ENCODE measurements around the gene RPL14.
"Not testable (repeated sequence)": the region's sequence is repeated elsewhere in the genome, so short reads cannot be mapped to it uniquely, and the experiment has no call there.

The RPL14 gene

DNA sequence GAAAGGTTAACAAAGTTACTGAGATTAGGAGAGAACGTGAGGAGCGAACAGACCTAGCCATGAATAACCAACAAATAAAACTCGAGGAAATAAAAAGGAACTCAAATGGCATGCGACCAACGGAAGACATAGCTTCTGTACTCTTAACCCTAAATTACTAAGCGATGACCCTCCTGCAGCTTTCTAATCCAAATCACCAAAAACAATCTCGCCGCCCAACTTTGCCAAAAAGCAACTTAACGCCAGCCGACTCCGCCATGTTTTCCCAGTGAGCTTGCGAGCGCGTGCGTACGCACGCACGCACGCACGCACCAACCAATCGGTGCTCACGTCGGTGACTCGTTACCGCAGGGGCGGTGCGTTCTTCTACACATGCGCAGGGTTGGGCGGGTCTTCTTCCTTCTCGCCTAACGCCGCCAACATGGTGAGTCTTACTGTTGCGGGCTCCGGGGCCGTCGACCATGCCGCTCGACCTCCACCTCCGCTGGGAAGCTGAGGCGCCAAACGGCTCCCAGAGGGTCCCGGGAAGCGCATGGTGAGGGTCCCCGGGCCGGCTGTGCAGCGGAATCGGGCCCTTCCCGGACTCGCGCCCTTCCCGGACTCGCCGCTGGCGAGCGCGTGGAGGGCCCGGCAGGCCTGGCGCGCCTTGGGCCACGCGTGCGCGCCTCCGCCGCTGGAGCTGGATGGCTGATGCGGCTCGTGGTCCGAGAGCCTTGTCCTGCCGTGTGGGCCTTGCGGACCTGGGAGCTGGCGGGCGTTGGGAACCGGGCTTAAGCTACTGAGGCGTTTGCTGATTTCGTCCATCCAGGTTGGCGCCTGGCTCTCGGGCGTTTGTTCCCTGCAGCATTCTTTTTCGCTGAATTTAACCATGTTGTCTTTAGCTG, at the start of gene RPL14:
Gene RPL14 (plus strand): TSS at position 400 of the 884 bp plus-strand sequence. CDS start 133 bp downstream, at position 533.
- DNase-seq = peak; percentile 97

DNA sequence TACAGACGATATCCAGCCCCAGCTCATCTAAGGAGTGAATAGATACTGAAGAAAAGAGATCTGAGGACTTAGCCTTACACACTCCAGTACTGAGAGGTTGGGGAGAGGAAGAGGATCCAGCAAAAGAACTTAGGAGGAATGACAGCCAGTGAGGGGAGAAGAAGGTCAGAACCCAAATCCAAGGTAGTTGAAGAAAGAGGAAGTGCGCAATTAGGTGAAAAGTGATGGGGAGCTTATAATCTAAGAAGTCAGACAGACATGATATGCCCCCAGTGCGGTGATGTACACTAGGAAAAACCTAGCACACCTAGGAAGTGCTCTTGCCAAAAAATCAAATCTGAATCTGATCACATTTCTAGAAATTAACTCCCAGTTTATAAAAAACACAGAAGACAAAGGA, 49.5 kb upstream of the RPL14 start:
- no peak for DNase-seq

DNA sequence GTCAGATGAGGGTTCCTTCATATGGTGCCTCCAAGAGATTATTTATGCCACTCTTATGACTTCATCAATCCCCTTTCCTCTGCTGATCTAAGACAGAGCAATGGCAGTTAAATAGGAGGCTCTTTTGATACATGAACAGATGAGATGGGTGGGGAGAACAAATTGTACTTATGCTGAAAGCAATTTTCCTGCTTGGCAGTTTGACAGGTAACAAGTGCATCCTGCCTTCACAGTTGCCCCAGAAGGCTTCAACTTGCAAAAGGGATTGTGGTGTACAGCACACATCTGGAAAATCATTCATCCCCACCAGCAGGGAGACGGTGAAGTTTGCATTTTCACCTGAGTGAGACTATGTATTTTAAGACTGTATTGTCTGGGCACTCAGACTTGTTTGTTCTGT, 42.9 kb upstream of the RPL14 start:
- DNase-seq = no peak

DNA sequence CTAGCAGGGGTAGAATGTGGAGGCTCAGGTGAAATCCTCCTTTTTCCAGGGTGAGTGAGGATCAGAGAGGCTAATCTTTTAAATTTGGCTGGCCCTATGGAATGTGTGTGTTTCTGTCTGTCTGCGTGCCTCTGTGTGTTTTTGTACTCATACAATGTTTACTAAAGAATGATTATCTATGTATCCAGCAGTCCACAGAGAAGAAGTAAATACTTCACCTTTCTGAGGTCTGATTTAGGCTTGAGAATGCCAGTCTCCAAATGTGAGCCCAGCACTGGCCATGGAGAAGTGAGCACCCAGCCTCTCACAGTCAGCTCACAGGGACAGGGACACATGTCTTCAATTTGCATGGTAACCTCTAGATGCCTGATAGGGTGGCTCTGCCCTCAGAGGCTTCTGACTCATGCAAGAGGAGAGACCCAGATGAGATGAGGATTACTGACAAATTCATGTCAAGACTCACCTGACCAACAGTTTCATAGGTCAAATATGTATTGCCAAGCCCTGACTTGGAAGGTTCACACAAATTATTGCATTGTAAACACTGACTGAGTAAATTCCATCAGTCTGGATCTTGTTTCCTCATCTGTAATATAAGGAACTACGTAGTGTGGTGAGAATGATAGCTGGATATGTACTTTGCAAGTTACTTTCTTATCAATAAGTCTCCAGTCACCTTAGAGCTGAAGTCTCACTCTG, 39.1 kb upstream of the RPL14 start:
- no peak for DNase-seq

DNA sequence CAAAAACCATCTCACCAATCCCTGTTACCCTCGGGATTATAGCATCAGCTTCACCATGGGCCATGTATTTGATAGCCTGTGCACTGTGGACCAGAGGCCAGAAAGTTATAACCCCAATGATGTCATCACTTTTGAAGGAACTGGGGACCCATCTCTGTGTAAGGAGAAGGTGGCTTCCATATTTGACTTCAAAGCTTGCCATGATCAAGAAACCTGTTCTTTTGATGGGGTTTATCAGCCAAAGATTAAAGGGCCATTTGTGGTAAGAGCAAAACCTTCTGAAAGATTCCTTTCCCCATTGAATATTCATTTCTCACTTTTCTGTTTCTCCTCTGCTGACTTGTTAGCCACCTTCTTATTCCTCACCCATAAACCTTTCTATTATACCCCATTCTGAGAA, 34.3 kb upstream of the RPL14 start:
- DNase-seq = no peak

DNA sequence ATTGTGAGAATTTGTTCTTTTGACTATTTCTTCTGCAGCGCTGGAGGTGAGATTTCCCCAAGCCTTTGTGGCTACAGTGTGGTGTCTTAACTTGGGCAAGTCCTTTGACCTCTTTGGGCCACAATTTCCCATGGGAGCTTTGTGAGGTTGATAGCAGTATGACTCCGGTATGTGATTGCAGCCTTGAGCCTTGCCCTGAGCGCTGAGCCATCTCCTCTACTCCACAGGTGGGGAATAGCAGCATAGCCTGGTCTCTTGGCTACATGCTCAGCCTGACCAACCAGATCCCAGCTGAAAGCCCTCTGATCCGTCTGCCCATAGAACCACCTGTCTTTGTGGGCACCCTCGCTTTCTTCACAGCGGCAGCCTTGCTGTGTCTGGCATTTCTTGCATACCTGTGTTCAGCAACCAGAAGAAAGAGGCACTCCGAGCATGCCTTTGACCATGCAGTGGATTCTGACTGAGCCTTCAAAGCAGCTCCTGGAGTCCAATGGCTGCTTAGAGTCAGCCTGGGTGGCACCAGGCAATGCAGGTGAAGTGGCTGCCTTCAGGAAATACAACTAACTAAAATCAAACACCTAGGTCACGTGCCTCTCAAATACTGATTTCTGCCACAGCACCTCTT, 30.0 kb upstream of the RPL14 start:
- no peak for DNase-seq

DNA sequence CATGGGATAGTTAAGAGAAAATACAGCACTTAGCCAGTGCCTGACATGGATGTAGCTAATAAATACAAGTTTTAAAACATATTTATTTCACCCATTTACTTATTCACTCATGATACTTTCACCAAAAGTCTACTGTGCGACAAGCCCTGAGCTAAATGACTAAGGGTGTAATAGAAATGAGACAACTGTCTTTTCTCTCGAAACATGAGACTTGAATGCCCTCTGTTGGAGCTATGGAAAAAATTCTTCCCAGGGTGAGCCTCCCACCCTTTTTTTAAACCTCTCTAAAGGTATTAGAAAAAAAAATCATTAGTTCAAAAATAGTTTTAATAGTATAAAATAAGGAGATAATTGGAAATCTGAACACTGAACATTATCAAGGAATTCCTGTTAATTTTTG, 24.3 kb upstream of the RPL14 start:
- no peak for DNase-seq

DNA sequence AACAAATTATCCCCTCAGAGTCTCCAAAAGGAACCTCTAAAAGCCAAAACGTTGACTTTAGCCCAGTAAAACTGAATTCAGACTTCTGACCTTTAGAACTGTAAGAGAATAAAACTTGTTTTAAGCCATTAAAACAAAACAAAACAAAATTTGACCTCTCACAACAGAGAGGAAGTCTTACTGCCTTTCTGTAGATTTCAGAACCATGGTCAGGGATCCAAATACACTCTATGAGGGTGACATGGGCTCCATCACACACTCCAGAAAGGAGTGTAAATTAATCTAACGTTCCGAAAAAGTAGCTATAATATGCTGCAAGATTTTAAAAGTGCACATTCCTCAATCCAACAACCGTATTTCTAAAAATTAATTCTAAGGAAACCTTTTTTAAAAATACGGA, 19.2 kb upstream of the RPL14 start:
- DNase-seq = no peak

DNA sequence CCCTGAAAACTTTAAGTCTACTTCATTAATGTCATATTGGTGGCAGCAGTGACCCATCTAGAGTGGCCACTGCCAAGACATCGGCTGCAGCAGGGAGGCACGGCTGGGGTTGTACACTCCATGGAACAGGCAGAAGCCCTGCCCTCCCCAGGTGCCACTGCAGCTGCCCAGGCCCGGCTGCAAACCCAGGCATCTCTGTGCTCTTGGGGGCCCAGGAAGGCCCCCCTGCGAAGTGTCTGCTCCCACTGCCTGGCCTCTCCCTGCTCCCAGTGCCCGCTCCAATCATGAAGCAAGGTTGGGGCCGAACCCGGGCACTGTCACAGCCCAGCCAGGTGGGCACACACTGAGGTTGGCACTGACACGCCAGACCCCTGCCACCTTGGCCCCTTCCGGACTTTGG, 12.1 kb upstream of the RPL14 start:
- DNase-seq = no peak

DNA sequence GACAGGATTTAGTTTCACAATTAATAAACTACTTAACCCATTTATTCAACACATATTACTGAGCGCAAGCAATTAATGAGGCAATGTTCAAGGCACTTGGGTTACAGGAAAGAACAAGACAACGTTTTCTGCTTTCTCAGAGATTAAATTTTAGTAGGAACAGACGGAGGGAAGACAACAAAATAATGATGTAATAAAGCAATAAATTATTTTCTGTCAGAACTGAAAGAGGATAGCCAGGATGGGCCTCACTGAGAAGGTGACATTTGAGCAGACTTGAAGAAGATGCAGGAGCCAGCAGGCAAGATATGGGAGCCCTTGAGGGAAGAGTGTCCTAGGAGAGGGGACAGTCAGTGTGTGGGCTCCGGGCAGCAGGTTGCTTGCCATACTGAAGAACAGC, 11.3 kb upstream of the RPL14 start:
- no peak for DNase-seq

DNA sequence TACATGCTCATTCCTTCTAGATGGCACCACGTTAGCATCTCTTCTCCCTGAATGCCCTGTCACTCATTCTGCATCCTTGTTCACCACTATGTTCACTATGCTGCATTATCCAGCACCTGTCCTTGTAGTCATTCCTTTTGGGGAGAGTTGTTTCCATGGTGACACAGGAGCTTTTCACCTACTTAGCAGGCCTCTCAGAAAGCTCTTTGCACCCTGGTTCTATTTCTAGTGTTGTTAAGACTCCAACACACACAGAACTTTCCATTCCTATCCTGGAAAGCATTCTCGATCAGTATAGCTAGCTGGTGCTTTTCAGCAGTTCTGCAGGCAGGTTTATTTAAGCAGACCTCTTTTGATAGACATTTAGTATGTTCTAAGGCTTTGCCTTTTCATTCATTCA, 6.7 kb upstream of the RPL14 start:
- DNase-seq = no peak

DNA sequence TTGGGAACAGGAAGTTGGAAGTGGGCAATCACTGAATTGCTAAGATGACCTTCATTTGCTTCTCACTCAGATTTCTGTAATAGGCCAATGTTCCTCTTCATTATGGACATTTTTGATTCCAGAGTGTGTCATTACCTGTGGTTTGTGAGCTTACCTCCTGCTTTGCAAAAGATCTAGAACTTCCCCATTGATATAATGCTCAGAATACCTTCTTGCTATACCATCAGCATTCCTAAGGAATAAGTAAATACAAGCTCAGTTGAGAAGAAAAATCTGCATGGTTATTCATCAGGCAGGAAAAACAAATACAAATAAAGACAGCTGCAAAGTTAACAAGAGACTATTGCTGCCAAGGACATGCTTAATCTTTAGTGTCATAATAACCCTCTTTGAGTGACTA, 5.6 kb upstream of the RPL14 start:
- DNase-seq = no peak

DNA sequence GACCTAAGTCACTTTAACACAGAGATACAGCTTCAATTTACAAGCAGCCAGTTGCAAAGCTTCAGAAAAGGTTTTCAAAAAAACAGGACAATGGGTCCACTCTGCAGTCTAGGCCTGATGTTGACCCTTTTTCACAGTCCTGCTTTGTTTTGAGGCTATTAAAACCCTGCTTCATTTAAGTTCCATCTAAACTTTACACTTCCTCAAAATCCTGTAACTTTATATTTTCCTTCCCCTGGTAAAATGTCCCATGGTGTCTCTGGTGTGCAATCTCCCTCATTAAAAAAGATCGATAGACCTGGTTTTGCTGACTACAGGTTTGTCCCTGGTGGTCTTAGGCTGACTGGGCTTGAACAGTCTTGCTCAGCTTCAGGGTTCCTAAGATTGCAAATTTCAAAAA, 5.1 kb upstream of the RPL14 start:
- DNase-seq = no peak

DNA sequence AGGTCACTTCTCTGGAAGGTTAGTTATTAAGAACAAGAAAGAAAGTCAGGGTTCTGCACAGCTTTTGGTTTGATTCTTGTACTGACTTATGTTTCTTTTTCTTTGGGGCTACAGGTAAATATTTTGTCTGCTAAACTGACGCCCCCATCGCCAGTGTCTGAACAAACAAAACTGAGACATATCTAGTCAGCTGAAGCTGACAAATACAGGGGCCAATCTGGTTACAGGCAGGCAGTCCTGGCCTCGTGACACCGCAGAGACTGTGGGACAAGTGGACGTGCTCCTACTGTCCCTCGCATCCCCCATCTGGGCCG, 4.6 kb upstream of the RPL14 start:
- DNase-seq = no peak

DNA sequence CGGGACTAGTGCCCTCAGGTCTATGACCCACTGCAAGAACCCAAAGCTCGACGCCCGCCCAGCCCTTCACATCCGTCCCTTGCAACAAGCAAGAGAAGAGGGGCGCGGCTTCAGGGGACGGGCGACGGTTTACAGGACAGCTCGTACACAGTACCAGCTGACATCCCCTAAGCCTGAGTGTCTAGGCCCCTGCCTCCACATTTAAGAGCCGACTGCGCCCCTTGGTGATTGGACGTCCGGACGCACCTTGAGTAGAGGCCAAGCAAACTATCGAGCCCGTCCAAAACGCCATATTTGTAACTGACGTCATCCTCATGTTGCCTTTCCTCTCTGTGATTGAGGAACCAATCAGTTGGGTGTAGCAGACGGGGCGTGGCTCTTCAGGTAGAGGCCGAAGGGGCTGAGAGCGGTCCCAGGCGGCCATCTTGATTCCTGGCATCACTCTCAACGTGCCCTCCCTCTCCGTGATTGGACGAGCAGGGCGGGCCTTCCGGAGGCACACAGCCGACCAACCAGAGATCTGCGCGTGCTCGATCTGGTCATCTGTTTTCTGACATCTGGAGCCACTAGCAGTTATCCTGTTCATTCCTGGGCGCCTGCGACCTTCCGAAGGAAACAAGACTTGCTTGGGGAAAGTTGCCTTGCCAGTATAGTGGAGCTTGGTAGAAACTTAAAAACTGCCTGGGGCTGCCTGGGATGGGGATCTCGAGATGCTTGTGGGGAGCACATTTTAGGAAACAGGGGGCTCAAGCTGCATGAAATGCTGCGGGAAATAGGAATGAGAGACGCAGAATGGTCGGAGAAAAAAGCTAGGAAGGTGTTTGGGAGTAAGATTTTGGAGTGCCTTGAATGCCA, 4.0 kb upstream of the RPL14 start:
- DNase-seq = peak; percentile 97

DNA sequence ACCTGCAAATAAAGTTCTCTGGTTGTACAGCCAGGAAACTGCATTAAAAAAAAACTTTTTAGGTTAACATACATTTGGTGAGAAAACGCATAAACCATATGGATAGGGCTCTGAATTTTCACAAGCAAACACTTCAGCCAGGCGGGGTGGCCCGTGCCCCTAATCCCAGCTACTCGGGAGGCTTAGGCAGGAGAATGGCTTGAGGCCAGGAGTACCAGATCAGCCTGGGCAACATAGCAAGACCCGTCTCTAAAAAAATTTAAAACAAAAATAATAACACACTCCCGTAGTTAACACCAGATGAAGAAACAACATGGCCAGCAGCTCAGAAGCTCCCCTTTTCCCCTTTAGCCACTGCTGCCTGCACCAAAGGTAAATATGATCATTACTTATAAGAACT, 3.2 kb upstream of the RPL14 start:
- no peak for DNase-seq

DNA sequence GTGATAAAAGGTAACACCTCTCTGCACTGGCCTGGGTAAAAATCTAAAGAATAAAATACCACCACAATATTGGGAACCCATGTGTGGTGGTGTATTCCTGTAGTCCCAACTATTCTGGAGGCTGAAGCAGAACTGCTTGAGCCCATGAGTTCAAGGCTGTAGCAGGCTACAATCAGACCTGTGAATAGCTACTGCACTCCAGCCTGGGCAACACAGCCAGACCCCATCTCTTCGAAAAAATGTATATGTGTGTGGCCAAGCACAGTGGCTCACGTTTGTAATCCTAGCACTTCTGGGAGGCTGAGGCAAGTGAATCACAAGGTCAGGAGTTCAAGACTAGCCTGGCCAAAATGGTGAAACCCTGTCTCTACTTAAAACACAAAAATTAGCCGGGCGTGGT, 1.8 kb upstream of the RPL14 start:
- no peak for DNase-seq

DNA sequence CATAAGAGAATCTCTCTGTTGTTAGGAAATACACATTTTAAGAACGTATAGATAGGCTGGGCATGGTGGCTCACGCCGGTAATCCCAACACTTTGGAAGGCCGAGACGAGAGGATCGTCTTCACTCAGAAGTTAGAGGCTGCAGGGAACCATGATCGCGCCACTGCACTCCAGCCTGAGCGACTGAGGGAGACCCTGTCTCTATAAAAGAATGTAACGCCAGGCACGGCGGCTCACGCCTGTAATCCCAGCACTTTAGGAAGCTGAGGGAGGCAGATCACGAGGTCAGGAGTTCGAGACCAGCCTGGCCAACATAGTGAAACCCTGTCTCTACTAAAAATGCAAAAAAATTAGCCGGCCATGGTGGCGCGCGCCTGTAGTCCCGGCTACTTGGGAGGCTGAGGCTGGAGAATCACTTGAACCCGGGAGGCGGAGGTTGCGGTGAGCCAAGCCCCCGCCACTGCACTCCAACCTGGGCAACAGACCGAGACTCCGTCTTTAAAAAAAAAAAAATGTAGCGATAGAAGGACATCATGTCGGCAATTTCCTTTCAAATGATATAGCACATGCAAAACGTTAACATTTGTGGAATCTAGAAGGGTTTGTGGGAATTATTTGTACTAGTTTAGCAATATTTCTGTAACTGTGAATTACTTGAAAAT, 730 bp upstream of the RPL14 start:
- no peak for DNase-seq

DNA sequence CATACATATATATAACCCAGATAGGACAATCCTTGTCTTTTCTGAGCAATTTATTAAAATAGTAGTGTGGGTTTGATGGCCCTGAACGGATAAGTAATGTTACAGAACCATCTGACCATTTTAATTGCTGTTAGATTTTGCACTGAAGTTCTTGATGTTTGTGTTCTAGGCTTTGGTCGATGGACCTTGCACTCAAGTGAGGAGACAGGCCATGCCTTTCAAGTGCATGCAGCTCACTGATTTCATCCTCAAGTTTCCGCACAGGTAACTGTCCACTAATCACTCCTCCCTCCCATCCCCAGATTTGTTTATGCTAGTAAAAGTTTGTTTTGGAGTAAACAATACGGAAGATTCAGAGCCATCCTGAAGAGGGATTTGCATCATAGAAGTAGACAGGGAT, 1.3 kb downstream of the RPL14 start:
- no peak for DNase-seq

DNA sequence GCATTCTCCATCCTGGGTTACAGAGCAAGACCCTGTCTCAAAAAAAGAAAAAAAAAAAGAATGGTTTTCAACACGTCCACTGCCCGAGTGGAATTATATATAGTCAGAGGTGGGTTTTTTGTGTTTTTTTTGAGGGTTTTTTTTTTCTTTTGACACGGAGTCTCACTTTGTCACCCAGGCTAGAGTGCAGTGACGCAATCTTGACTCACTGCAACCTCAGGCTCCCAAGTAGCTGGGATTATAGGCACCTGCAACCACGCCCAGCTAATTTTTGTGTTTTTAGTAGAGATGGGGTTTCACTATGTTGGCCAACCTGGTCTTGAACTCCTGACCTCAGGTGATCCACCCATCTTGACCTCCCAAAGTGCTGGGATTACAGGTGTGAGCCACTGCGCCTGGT, 3.3 kb downstream of the RPL14 start:
- not testable (repeated sequence) for DNase-seq

DNA sequence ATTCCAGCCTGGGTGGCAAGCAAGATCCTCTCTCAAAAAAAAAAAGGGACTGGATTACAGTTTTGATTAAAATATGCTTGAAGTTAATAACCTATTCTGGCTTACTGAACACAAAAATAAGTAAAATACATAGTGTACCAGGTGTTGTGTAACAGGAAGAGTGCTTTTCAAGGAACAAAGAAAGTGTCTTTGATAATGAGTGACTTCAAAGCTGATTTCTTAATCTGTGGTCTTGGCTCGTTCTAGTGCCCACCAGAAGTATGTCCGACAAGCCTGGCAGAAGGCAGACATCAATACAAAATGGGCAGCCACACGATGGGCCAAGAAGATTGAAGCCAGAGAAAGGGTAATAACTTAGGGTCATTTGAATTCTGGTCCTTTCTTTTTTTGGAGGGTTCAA, 4.0 kb downstream of the RPL14 start:
- no peak for DNase-seq

DNA sequence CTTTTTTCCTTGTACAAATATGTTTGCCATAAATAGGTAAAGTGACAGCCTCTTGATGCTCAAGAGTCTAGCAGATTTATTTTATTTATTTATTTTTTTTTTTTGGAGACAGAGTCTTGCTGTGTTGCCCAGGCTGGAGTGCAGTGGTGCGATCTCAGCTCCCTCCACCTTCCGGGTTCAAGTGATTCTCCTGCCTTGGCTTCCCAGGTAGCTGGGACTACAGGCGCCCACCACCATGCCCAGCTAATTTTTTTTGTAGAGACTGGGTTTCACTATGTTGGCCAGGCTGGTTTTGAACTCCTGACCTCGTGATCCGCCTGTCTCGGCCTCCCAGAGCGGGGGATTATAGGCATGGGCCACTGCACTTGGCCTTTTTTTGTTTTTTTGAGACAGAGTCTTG, 5.7 kb downstream of the RPL14 start:
- DNase-seq = not testable (repeated sequence)

DNA sequence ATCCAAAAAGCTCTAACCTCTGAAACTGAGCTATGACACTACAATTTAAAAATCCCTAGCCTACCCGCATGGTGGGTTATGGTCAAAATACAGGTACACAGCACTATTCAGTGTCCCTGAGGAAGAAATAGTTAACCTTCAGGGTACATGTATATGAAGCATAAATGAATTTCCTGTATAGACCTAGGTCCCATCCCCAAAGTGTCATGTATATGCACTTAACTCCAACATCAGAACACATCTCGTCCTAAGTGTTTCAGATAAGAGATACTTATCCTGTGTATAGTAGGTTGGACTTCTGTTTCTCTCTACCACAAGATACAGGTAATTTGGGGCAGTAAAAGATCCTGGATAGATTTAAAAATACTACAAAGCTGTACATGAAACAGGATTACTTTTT, 6.4 kb downstream of the RPL14 start:
- no peak for DNase-seq

All from activated naive CD4-positive, alpha-beta T cell treated with Interleukin-2 at 50 U/mL for 16 hours (primary cell).